Measurements from ENCODE around the gene OSBPL10. TPM values are rescaled to one million over a fixed set of nuclear protein-coding genes. Genes with fewer than 3 reads are reported as not detected.
"Not testable (repeated sequence)": the region's sequence is repeated elsewhere in the genome, so short reads cannot be mapped to it uniquely, and the experiment has no call there.

Gene OSBPL10
- total RNA-seq, 1 donor from 2014 or later: 8.4 TPM

DNA sequence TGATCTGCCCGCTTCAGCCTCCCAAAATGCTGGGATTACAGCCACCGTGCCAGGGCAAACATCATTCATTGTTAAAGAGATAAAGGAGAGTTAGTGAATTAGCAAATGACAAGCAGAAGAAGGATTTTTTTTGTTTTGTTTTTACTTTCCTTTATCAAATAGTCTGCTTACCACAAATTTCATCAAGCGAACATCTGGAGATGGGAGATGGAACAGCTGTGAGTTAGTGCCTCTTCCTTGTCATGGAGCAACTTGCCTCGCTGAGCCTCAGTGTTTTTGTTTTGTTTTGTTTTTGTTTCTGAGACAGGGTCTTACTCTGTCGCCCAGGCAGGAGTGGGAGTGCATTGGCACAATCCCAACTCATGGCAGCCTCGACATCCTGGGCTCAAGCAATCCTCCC lies 16.4 kb upstream of the OSBPL10 start:
- H3K27ac Mint-ChIP-seq: no peak overlapping the region
- H3K27me3 ChIP-seq: no peaks in the 10 kb centered on the region
- peaks cover 2% of the 10 kb centered on the region for H3K4me1 ChIP-seq
- peaks cover 18% of the 10 kb centered on the region for H3K9me3 Mint-ChIP-seq
- H3K4me1 Mint-ChIP-seq: no peaks in the 10 kb centered on the region
- H3K4me2 ChIP-seq: no peak overlapping the region
- no peaks in the 10 kb centered on the region for H3K36me3 ChIP-seq
- no peaks in the 10 kb centered on the region for H3K36me3 Mint-ChIP-seq
- H4K20me1 ChIP-seq (ENCODE audit: low read depth): no peaks in the 10 kb centered on the region
- H2AFZ ChIP-seq (replicated peaks): no peak overlapping the region
- no peak overlapping the region for H3K4me3 Mint-ChIP-seq
- peaks cover 2% of the 10 kb centered on the region for H3K27me3 Mint-ChIP-seq (ENCODE audit: insufficient read depth, low read depth)
- TF ChIP-seq, protein P1, sequence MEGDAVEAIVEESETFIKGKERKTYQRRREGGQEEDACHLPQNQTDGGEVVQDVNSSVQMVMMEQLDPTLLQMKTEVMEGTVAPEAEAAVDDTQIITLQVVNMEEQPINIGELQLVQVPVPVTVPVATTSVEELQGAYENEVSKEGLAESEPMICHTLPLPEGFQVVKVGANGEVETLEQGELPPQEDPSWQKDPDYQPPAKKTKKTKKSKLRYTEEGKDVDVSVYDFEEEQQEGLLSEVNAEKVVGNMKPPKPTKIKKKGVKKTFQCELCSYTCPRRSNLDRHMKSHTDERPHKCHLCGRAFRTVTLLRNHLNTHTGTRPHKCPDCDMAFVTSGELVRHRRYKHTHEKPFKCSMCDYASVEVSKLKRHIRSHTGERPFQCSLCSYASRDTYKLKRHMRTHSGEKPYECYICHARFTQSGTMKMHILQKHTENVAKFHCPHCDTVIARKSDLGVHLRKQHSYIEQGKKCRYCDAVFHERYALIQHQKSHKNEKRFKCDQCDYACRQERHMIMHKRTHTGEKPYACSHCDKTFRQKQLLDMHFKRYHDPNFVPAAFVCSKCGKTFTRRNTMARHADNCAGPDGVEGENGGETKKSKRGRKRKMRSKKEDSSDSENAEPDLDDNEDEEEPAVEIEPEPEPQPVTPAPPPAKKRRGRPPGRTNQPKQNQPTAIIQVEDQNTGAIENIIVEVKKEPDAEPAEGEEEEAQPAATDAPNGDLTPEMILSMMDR (IDR thresholded peaks at IDR 0.05): no peak
- TF ChIP-seq EZH2 (IDR thresholded peaks at IDR 0.05): no peak
- DNase-seq (ENCODE audit: low spot score): no peak
- H3K27ac ChIP-seq: no peak overlapping the region
- no peak overlapping the region for H3K9ac ChIP-seq
- H3K4me3 ChIP-seq: no peak overlapping the region
- peaks cover 1% of the 10 kb centered on the region for H3F3A ChIP-seq (ENCODE audit: low read depth)
- no peaks in the 10 kb centered on the region for H3K79me2 ChIP-seq (ENCODE audit: low read depth)
- no peaks in the 10 kb centered on the region for H3K9me3 ChIP-seq (ENCODE audit: low read depth)

DNA sequence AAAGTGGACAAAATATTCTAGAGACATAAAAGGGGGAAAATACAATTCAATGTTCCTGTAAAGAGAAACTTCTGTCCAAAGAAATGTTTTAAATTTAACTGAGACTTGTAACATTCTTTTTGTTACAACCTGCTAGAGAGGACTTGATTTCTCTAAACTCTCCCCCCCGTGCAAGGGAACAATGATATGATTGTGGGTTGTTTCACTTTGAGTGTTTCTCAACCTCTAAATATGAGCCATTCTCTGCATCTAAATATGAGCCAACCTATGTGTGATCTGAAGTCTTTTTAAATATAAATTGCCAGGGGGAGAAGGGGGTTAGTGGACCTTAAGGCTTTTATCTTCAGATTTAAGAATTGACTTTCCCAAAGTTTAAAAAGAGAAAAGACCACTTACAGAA lies 15.1 kb upstream of the OSBPL10 start:
- TF ChIP-seq, protein P1 (IDR thresholded peaks at IDR 0.05): no peak
- no peak for TF ChIP-seq EZH2phosphoT487 (IDR thresholded peaks at IDR 0.05)
- no peak for TF ChIP-seq EZH2 (IDR thresholded peaks at IDR 0.05)
- H3K27ac ChIP-seq: no peak overlapping the region
- no peak overlapping the region for H3K4me2 ChIP-seq
- no peak overlapping the region for H3K27ac Mint-ChIP-seq
- H3K36me3 ChIP-seq: no peaks in the 10 kb centered on the region
- no peaks in the 10 kb centered on the region for H3F3A ChIP-seq (ENCODE audit: low read depth)
- H3K79me2 ChIP-seq (ENCODE audit: low read depth): no peaks in the 10 kb centered on the region
- no peaks in the 10 kb centered on the region for H4K20me1 ChIP-seq (ENCODE audit: low read depth)
- no peak for DNase-seq (ENCODE audit: low spot score)
- H3K9me3 Mint-ChIP-seq: peaks cover 25% of the 10 kb centered on the region
- no peak overlapping the region for H2AFZ ChIP-seq (replicated peaks)
- H3K4me1 ChIP-seq: no peaks in the 10 kb centered on the region
- no peak overlapping the region for H3K4me3 ChIP-seq
- H3K36me3 Mint-ChIP-seq: no peaks in the 10 kb centered on the region
- H3K4me1 Mint-ChIP-seq: no peaks in the 10 kb centered on the region
- H3K27me3 Mint-ChIP-seq (ENCODE audit: insufficient read depth, low read depth): peaks cover 2% of the 10 kb centered on the region
- no peaks in the 10 kb centered on the region for H3K27me3 ChIP-seq
- H3K4me3 Mint-ChIP-seq: no peak overlapping the region
- peaks cover 2% of the 10 kb centered on the region for H3K9me3 ChIP-seq (ENCODE audit: low read depth)
- H3K9ac ChIP-seq: no peak overlapping the region

DNA sequence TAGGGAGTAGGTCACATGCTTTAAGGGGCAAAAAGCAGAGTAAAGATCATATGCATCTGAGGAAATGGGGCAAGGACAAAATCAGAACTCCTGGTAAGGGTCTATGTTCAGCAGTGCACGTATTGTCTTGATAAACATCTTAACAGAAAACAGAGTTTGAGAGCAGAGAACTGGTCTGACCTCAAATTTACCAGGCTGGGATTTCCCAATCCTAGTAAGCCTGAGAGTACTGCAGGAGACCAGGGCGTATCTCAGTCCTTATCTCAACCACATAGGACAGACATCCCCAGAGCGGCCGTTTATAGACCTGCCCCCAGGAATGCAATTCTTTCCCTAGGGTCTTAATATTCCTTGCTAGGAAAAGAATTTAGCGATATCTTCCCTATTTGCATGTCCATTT lies 14.0 kb upstream of the OSBPL10 start:
- H3K9me3 ChIP-seq (ENCODE audit: low read depth); H3K36me3 Mint-ChIP-seq; H3K4me2 ChIP-seq; H3K27me3 Mint-ChIP-seq (ENCODE audit: insufficient read depth, low read depth); H4K20me1 ChIP-seq (ENCODE audit: low read depth); H3K27me3 ChIP-seq; H3K36me3 ChIP-seq; H3K4me1 Mint-ChIP-seq; H3K4me3 ChIP-seq; H3K4me1 ChIP-seq; H3K27ac ChIP-seq; H3K27ac Mint-ChIP-seq; H3K79me2 ChIP-seq (ENCODE audit: low read depth); DNase-seq (ENCODE audit: low spot score); H2AFZ ChIP-seq (replicated peaks); H3K4me3 Mint-ChIP-seq; H3K9ac ChIP-seq; H3F3A ChIP-seq (ENCODE audit: low read depth): not testable (repeated sequence)
- H3K9me3 Mint-ChIP-seq: peaks cover 25% of the 10 kb centered on the region

DNA sequence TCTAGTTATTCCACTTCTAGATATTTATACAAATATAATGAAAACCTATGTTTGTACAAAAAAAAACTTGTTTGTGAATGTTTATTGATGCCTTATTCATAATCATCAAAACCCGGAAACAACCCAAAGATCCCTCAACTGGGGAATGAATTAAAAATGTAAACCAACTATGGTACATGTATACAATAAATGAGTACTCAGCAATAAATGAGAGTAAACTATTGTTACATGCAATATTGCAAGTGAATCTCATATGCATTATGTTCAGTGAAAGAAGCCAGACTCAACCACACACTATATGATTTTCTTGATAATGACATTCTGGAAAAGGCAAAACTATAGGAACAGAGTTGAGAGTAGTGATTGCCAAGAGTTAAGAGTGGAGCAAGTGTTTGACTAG lies 12.8 kb upstream of the OSBPL10 start:
- Histone ChIP-seq H3K79me2 (ENCODE audit: low read depth) (no peaks in the 10 kb centered on the region), H3K9me3 (ENCODE audit: low read depth) (peaks cover 9% of the 10 kb centered on the region), H3K27me3 (no peaks in the 10 kb centered on the region), H3K4me2 (no peak overlapping the region), H2AFZ (replicated peaks) (no peak overlapping the region), H3K27ac (no peak overlapping the region), H3K36me3 (no peaks in the 10 kb centered on the region), H4K20me1 (ENCODE audit: low read depth) (no peaks in the 10 kb centered on the region), H3K9ac (no peak overlapping the region), H3K4me1 (no peaks in the 10 kb centered on the region), H3K4me3 (no peak overlapping the region), H3F3A (ENCODE audit: low read depth) (no peaks in the 10 kb centered on the region)
- H3K36me3 Mint-ChIP-seq: no peaks in the 10 kb centered on the region
- no peak overlapping the region for H3K27ac Mint-ChIP-seq
- H3K9me3 Mint-ChIP-seq: peaks cover 25% of the 10 kb centered on the region
- H3K27me3 Mint-ChIP-seq (ENCODE audit: insufficient read depth, low read depth): peaks cover 2% of the 10 kb centered on the region
- no peak for DNase-seq (ENCODE audit: low spot score)
- H3K4me3 Mint-ChIP-seq: no peak overlapping the region
- TF ChIP-seq, protein P1 (IDR thresholded peaks at IDR 0.05): no peak
- TF ChIP-seq EZH2phosphoT487 (IDR thresholded peaks at IDR 0.05): no peak
- no peak for TF ChIP-seq EZH2 (IDR thresholded peaks at IDR 0.05)
- no peaks in the 10 kb centered on the region for H3K4me1 Mint-ChIP-seq

DNA sequence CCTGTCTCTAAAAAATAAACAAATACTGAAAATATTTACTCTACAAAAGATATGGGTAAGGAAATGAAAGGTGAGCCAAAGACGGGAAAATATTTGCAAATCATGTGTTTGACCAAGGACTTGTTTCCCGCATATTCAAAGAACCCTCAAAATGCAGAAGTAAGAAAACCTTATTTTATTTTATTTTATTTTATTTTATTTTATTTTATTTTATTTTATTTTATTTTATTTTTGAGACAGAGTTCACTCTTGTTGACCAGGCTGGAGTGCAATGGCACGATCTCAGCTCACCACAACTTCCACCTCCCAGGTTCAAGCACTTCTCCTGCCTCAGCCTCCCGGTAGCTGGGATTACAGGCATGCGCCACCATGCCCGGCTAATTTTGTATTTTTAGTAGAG lies 11.9 kb upstream of the OSBPL10 start:
- not testable (repeated sequence) for H3K4me3 ChIP-seq; H3K36me3 ChIP-seq; H4K20me1 ChIP-seq (ENCODE audit: low read depth); H3K27me3 Mint-ChIP-seq (ENCODE audit: insufficient read depth, low read depth); H3F3A ChIP-seq (ENCODE audit: low read depth); H3K27ac ChIP-seq; H2AFZ ChIP-seq (replicated peaks); H3K27me3 ChIP-seq; H3K4me1 Mint-ChIP-seq; H3K27ac Mint-ChIP-seq; H3K4me2 ChIP-seq; H3K4me1 ChIP-seq; H3K79me2 ChIP-seq (ENCODE audit: low read depth); H3K4me3 Mint-ChIP-seq; H3K36me3 Mint-ChIP-seq; H3K9me3 ChIP-seq (ENCODE audit: low read depth); H3K9ac ChIP-seq; DNase-seq (ENCODE audit: low spot score)
- peaks cover 25% of the 10 kb centered on the region for H3K9me3 Mint-ChIP-seq

Measured in neural progenitor cell (in vitro differentiated cells).